Vagina (tissue), 2 donors: ENCODE results near the gene GPR65.

Experiments used
- CTCF ChIP-seq, 3 experiments: fragments of 450-650 bp in 2 of 3; fragments of 200-600 bp in 1 of 3; sonication (generic) in 1 of 3; IDR thresholded peaks; one replicate each; pipeline ENCODE4 v1.5.1; 2017 to 2019; ENCODE audit warnings: antibody characterized with exemption in 3 of 3, mild to moderate bottlenecking in 2 of 3, moderate library complexity in 2 of 3
- POLR2A ChIP-seq, 2 donors: fragments of 450-650 bp; IDR thresholded peaks; one replicate each; pipeline ENCODE4 v1.6.1; 2017; ENCODE audit warnings: antibody characterized with exemption in 2 of 2, mild to moderate bottlenecking in 2 of 2, moderate library complexity in 2 of 2

GRCh38 chr14:87996291-87996592 is 8.7 kb upstream of the GPR65 start:
- TF ChIP-seq CTCF (IDR thresholded peaks at IDR 0.05) (no peak), POLR2A (IDR thresholded peaks at IDR 0.05) (no peak)
